HG03095 (cell line): ENCODE results near the gene TEX35.
"Not testable (repeated sequence)": the region's sequence is repeated elsewhere in the genome, so short reads cannot be mapped to it uniquely, and the experiment has no call there.

Source experiments
- ATAC-seq: cut with Tn5 transposase; IDR thresholded peaks from one replicate; pipeline ENCODE4 v1.9.1; 2021; ENCODE audit warnings: moderate library complexity; ENCODE audit not compliant: unreplicated experiment

Gene TEX35

DNA sequence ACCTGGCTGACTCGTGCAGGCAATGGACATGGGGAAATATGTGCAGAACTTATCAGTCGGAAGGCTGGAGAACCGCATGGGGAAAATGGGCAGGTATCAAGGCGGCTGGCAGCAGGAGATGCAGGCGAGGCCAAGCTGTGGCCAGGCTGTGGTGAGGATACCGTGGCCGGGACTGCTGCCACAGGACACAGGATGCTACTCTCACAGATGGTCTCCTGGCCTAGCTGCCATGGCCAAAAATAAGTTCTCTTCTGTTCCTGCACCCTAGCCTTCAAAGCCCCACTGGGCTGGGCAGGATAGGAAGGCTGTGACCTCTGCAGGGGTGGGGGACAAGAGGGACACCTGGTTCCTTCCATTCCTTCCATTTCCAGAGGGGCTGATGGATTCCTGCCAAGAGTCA lies 26.4 kb downstream of the TEX35 start:
- ATAC-seq = no peak

GRCh38 chr1:178540204-178540603 lies 27.3 kb downstream of the TEX35 start:
- no peak for ATAC-seq

DNA sequence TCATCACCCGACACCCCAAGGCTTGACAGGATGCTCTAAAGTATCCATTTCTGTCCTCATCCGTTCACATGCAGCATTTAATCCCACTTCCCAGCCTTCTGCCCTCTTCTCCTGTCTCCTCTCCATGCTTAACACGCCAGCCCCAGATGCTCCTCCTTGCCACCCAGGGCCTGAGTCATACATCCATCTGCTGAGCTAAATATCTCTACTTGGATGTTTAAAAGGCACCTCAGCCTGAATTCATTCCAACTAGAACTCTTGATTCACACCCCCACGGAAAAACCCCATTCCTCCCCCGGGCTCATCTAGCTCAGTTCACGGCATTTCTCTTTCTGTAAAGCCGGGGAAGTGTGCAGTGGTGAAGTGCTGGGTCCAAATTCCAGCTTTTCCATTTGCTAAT lies 27.7 kb downstream of the TEX35 start:
- ATAC-seq = no peak

DNA sequence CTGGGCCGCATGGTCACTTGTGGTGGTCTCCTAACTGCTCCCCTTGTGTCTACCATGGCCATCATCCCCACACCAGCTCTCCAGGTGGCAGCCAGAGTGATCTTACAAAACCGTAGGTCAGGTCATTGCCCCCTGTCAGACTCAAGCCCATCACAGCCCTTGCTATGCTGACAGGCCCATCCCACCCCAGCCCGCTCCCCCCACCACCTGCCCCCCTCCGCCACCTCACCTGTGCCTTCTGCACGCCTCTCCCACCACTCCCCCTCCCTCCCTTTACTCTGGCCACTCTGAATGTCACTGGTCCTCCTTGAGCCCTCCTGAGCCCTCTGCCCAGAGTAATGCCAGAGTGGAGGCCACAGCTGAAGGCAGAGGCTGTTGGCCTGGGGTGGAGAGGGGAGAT lies 28.5 kb downstream of the TEX35 start:
- ATAC-seq = no peak

DNA sequence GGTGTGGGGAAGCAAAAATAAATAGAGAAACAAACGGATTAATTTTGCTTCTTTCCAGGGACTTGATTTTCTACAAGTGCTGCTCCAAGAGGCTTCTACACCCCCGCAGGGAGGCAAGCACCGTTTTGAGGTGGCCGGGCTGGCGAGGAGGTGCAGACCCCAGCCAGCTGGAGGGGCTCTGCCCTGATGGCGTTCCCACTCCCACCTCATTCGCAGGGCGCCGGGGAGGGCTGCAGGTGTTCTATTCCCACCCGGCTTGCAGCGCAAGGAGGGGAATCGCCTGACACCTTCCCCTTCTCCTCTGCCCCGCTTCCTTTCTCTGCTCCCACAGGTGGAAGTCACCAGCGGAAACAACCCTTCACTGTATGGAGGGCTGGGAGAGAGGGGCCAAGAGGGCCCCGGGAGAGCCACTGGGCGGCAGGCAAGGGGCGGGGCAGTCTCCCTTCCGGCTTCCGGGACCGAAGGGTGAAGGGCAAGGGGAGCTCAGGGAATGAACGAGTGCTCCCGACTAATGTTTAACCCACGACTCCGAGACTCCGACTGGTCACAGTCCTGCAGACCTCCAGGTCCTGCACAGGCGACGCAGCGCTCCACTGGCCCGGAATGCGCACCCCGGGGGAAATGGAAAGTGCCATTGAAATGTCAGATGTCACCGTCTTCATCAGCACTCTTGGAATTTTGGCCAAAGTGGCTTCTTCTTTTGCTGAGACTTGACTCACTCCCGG lies 29.1 kb downstream of the TEX35 start:
- ATAC-seq = peak; percentile 38

- ATAC-seq = peak; percentile 76
Observed at GRCh38 chr1:178542554-178543289, 29.8 kb downstream of the TEX35 start.

- ATAC-seq = peak; percentile 35
Observed at GRCh38 chr1:178543290-178543607, 30.3 kb downstream of the TEX35 start.

DNA sequence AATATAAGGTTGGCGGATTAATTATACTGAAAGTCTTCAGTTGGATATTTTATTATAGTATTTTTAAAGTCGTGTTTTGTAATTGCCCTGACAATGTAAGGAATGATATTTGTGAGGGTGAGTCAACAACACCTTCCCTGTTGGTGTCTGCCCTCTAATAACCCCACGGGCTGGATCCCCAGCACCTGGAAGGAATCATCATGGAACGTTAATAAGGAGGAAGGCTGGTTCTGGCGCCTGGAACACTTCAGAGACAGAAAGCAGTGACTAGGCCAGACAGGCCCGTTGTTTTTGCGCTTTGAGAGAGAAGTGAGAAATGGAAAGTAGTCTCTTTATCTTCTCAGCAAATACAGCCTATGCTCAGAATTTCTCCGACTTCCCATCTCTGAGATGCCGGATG lies 31.6 kb downstream of the TEX35 start:
- no peak for ATAC-seq

- ATAC-seq = no peak
Observed at GRCh38 chr1:178548108-178548507, 35.2 kb downstream of the TEX35 start.

DNA sequence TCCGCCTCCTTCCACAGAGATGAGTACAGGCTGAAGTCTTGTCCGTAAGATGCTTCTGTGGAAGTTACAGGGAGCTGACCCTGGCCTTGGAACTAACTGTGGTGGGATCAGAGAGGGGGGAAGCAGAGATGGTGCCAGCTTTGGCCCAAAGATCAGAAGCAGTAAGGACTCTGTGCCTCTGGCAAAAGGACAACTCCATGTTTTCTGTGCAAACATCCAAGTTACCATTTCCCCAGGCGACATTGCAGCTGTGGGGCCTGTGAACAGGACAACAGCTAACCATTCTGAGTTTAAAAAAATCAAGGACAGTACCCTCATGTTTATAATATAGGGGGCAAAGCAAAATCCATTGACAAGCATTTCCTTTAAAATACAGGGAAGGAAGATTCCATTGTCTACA lies 38.4 kb downstream of the TEX35 start:
- no peak for ATAC-seq

DNA sequence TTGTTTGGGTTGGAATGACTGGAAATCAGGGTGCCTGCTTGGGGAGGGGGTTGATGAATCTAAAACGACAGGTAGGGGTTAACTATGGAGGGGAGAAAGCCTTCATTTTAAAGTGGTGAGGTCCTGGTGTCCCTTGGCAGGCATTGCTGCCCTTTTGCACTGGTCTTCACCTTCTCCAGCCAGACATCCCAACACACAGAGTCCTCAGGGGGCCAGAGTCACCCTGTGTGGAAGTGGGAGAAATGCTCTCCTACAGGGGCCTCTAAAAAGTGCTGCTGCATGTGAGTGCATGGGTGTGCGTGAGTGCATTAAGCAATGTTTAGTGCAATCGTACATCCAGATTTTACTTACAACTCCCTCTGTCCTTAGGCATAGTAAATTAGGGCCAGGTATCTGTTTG lies 39.0 kb downstream of the TEX35 start:
- ATAC-seq = no peak

DNA sequence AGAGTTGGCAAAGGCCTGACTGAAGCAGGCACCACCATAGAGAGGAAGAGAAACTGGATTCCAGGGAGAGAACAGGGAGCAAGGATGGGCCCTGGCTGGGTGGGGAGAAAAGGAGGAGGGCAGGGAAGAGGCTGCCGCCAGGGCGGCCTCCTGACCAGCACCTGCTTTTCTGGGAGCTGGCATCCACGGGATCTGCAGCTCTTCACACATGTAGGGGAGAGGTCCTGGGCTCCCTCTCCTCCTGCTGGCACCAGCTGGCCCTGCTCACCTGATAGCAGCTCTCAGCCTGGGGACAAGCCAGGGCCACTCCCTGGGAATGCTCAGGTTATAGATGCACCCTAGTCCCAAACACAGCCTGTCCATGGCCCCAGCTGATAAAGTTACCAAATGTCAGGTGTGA lies 39.9 kb downstream of the TEX35 start:
- no peak for ATAC-seq

DNA sequence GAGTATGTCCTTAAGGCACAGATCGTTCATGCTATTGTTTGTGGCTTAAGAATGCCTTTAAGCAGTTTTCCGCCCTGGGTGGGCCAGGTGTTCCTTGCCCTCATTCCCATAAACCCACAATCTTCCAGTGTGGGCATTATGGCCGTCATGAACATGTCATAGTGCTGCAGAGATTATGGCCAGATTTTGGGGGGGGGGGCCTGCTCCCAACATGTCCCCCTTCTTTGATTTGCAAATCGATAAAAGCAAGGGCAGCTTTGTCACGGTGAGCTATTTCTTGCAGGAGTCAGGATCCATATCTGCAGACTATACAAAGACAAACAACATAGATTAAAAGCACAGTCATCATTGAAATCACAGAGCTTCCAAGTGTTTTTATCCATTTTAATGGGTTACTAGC lies 41.4 kb downstream of the TEX35 start:
- ATAC-seq = not testable (repeated sequence)

DNA sequence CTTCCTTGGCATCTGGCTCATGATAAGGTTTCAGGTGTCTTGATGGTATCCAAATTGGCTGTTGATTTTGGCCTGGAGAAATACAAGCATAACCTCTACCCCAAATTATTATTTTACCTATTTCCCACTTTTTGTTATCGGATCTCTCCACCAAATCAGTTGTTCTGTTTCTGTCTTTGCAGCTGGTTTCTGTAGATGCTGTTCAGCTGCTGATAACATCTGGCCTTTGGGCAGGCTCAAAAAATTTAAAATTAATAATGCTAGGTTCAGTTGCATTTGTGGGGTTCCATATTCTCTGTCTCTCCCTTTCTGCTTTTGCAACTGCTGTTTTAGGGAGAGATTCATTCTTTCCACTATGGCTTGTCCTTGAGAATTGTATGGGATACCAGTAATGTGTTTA lies 42.7 kb downstream of the TEX35 start:
- not testable (repeated sequence) for ATAC-seq

DNA sequence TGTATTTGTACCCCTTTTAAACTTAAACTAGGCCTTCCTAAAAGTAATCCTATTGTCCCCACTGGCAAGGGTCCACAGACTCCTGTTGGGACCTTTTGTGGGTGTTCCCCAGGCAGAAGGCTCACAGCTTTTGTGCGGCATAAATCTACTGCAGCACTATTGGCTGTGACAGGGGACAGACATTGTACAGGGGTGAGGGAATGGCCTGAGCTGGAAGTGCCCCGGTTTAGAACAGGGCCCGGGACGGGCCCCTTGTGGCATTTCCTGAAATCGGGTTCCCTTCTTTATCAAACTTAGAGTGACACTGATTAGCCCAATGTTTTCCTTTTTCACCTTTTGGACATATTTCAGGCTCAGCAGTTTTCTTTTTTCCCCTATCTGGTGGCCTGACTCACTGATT lies 45.9 kb downstream of the TEX35 start:
- not testable (repeated sequence) for ATAC-seq

GRCh38 chr1:178560871-178561376 lies 48.0 kb downstream of the TEX35 start:
- ATAC-seq = no peak

DNA sequence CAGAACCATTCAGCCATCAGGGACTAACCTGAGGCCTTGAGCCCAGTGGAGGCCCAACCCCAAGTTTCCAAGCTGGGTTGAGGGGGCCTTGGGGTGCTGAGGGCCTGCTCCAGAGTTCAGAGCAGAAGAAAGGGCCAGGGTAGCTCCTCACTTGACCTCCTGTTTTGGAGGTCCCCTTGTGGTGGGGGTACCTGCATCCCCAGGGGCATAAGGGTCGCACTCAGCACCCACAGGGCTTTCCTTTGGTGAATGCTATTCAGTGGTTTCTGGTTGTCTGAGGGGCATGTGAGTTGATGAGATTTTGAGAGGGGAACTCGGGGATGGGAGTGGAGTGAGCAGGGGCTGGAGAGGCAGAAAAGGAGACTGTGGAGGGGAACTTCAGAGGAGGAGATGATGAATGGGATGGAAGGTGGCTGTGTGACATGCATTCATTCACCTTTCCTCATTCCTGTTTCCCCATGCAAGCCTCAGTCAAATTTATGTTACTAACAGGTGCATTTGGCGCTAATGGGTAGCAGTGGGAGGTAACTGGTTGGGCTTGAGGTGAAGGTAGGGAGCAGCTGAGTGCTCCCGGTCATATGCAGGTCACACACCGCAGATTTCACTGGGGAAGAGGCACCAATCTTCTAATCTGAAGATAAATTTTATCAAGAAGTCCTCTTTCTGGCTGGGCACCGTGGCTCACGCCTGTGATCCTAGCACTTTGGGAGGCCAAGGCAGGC lies 50.4 kb downstream of the TEX35 start:
- no peak for ATAC-seq

DNA sequence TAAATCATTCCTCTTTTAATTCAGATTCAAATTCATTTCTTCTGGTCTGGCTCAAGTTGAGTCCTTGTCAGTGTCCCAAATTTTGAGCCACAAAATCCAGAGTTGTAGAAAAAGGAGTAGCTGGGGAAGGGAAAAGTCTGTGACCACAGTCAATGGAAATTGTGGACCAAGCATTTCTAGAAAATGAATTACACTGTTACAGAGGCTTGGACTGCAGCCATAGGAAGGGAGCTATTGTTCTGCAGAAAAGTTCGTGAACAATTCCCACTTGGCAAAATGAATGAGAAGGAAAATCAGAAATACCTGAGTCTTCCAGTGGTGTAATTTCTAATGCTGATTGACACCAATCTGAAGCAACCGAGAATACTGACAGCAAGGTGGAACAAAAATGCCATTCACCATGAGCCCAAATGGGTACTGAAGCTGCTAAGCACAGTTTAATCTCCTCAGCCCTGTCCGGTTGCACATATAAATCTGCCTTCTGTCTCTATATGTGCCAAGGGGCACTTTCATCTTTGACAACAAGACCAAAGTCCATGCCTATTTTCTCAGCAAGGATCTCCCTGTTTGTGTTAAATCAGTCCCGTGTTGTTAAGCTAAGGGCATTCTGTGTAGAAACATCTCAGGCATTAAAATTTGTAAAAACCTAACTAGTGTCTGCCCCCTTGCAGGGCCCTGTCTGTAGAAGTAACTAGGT lies 51.3 kb downstream of the TEX35 start:
- no peak for ATAC-seq

GRCh38 chr1:178564783-178565180 lies 51.9 kb downstream of the TEX35 start:
- ATAC-seq = no peak

DNA sequence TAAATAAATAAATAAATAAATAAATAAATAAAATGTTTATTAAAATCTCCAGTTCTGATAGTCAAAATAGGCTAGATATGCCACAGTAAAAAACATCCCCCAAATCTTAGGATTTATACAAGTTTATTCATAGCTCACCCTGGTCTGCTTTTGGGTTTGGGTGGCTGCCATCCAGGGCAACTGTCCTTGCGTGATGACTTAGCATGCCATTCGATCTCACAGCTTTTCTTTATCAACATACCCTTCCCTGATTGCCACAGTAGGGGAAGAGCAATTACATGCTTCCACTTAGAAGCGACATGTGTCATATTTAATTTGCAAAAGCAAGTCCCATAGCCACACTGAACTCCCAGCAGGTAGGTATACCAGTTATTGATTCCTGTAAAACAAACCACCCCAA lies 52.7 kb downstream of the TEX35 start:
- ATAC-seq = no peak

DNA sequence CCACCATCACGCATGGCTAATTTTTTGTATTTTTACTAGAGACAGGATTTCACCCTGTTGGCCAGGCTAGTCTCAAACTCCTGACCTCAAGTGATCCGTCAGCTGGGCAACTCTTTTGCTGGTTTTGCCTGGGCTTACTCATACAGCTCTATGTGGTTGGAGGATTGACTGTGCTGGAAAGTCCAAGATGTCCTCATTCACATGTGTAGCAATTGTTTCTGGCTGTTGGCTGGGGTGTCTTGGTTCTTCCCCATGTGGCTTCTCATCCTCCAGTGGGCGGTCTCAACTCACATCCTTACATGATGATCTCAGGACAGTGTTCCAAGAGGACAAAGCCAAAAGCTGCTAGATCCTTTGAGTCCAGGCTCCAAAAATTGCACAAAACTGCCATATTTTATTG lies 53.3 kb downstream of the TEX35 start:
- ATAC-seq = peak; percentile 87
